ENCODE results near the gene NACAD.

DNA sequence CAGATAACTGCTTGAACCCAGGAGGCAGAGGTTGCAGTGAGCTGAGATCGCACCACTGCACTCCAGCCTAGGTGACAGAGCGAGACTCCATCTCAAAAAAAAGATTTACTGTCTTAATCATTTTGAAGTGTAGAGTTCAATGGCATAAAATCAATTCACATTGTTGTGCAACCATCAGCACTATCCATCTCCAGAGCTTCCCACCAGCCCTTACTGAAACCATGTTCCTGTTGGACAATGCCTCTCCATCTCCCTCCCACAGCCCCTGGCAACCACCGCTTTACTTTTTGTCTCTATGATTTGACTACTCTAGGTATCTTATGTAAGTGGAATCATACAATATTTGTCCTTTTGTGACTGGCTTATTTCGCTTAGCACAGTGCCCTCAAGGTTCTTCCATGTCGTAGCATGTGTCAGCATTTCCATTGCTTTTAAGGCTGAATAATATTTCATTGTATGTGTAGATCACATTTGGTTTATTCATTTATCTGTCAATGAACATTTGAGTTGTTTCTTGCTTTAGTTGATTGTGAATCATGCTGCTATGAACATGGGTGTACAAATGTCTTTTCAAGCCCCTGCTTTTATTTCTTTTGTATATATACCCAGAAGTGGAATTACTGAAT lies 33.1 kb downstream of the NACAD start:
- TF ChIP-seq, protein P1, sequence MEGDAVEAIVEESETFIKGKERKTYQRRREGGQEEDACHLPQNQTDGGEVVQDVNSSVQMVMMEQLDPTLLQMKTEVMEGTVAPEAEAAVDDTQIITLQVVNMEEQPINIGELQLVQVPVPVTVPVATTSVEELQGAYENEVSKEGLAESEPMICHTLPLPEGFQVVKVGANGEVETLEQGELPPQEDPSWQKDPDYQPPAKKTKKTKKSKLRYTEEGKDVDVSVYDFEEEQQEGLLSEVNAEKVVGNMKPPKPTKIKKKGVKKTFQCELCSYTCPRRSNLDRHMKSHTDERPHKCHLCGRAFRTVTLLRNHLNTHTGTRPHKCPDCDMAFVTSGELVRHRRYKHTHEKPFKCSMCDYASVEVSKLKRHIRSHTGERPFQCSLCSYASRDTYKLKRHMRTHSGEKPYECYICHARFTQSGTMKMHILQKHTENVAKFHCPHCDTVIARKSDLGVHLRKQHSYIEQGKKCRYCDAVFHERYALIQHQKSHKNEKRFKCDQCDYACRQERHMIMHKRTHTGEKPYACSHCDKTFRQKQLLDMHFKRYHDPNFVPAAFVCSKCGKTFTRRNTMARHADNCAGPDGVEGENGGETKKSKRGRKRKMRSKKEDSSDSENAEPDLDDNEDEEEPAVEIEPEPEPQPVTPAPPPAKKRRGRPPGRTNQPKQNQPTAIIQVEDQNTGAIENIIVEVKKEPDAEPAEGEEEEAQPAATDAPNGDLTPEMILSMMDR (IDR thresholded peaks at IDR 0.05; ENCODE audit: low read depth, low read length, poor library complexity, severe bottlenecking) = no peak
- no peak for TF ChIP-seq EZH2phosphoT487 (IDR thresholded peaks at IDR 0.05; ENCODE audit: borderline replicate concordance, low read length)

All from DOHH2 (cell line).